HG02885 (cell line): ENCODE measurements around the gene NINL.

Experiments used
- ATAC-seq: cut with Tn5 transposase; IDR thresholded peaks from one replicate; pipeline ENCODE4 v1.9.1; 2021; ENCODE audit warnings: mild to moderate bottlenecking; ENCODE audit not compliant: unreplicated experiment, poor library complexity

Gene NINL

DNA sequence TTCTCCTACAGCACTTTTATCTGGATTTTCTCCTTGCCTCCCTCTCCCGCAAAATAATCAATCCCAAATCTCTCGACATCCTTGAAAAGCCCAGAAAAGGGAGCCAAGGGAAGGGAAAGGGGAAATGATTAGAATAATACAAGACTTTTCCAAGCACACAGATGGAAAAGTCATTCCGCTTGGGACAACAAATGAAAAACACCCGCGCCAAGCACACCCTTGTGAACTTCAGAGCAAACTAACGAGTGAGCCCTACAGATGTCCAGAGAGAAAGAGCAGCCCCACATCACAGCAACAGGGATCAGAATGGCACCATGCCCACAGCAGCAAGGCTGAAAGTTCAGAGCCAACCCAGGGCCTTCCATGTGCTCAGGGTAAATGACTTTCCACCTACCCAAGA lies 49.6 kb downstream of the NINL start:
- ATAC-seq = no peak

DNA sequence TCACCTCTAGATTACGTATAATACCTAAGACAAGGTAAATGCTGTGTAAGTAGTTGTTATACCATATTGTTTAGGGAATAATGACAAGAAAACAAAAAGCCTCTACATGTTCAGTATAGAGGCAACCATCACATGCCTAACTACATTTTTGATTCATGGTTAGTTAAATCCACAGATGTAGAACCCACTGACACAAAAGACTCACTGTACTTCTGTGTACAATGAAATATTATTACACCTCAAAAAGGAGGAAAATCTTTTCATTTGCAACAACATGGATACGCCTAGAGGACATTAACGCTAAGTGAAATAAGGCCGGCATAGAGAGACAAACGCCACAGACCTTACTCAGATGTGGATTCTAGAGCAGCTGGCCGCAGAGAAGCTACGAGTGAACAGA lies 50.5 kb downstream of the NINL start:
- ATAC-seq = no peak

DNA sequence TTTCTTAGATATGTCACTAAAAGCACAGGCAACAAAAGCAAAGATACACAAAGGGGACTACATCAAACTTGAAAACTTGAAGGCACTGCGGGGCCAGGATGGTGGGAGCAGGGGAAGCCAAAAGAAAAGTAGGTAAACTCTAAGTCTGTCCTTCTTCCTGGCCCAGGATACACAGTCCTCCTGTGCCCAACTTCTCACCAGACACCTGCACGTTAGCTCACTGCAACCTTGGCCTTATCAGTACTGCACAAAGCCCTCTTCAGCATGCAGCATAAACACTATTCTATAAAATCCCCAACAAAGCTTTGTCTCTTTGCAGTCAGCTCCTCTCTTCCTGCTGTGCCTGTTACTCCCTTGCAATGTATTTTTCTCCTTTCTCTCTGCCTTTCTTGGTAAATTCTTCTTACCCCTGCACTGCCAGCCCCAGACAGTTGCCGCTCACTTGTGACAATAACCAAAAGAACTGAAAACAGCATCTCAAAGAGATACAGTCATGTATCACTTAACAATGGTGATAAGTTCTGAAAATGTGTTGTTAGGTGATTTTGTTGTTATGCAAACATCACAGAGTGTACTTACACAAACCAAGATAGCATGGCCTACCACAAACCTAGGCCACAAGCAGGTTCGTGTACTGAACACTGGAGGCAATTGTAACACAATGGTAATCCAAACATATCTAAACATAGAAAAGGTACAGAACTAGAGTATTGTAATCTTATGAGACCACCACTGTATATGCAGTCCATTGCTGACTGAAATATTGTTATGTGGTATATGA lies 51.2 kb downstream of the NINL start:
- no peak for ATAC-seq

DNA sequence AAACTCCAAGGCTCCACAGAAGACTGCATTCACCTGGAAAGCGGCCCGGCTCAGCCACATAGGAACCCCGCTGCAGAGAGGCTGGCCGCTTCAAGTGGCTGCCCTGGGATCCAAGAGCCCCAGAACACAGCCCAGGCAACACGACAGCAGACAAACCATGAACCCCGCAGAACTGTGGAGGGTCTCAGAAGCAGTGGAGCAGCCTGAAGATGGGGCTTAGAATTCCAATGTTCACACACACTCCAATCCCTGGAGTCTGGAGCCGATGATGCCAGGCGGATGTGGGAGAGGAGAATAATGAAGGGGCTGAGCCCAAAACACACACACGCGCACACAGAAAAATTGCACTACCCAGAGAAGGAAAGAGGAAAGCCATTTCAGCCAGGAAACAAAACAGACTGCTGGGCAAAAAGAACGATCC lies 52.4 kb downstream of the NINL start:
- ATAC-seq = no peak

DNA sequence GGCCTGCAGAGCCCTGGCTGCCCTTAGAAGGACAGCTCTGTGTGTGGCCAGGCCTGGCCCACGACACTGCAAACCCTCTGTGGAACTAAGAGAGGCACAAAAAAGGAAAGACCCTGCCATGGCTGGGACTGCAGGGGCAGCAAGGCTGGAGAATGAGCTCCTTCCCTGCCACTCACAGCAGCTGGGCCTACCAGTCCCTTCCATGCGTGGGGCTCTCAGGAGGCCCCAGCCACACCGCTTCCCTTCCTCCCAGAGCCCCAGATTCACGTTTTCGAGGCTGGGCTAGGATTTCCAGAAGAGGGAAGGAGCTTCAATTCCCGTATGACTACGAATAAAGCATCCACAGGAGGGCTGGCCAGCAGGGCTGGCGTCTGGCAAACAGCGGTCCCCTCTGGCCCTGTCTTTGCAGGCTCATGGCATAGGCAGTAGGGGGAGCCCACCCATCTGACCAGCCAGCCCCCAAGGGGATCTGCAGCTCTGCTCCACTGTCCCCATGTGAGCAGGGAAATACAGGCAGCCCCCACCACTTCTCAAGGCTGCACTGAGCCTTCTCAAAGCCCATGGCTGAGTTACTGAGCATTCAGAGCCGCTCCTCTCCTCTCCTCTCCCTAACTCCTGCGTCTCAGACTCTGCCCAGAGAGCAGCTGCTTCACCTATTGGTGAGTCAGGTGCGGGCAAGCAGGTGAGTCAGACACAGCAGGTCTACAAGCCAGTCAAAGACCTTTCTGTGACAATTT lies 53.1 kb downstream of the NINL start:
- no peak for ATAC-seq

DNA sequence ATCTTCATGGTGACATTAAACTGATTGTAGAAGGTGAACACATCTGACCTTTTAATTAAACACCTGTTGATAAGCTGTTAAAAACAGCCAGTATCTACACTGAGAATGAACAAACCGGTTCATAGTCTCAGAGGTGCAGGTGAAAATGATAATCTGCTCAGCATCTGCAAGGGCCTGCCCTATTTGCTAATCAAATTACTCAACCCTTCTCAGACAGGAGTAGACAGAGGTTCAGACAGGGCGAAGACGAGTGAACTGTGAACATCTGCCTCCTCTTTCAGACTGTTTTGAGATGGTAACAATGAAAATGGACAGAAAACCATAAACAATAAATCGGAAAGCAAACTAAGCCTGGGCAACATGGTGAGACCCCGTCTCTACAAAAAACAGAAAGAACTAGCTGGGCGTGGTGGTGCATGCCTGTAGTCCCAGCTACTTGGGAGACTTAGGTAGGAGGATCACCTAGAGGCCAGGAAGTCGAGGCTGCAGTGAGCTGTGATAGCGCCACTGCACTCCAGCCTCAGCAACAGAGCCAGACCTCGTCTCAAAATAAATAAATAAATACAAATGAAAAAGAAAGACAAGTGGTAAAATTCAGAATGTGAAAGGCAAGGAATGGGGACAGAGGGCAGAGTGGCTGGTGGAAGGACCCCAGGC lies 55.9 kb downstream of the NINL start:
- no peak for ATAC-seq

DNA sequence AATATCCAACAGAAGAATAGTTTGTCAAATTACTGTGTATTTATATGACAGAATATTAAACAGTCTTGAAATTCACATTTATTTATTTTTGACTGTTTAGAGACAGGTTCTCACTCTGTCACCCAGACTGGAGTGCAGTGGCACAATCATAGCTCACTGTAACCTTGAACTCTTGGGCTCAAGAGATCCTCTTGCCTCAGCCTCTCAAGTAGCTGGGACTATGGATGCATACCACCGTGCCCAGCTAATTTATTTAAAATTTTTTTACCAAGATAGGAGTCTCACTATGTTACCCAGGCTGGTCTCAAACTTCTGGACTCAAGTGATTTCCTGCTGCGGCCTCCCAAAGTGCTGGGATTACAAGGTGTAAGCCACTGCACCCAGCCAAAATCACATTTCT lies 57.4 kb downstream of the NINL start:
- no peak for ATAC-seq

DNA sequence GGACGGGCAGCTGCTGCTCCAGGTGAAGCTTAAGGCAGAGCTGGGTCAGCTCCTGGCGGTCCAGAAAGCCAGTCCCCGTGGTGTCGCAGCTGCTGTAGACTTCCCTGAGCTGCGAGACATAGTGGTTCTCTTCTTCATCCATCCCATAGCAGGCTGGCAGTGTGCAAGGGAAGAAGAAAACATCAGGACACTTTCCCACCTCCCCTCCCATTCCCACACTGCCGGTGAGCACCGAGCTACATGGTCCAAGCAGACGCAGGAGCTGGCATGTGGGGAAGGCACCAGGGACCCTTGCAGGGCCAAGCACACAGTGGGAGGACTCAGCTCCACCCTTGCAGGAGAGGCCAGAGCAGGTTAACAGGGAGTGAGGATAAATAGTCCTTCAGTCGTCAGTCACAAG lies 58.9 kb downstream of the NINL start:
- no peak for ATAC-seq

DNA sequence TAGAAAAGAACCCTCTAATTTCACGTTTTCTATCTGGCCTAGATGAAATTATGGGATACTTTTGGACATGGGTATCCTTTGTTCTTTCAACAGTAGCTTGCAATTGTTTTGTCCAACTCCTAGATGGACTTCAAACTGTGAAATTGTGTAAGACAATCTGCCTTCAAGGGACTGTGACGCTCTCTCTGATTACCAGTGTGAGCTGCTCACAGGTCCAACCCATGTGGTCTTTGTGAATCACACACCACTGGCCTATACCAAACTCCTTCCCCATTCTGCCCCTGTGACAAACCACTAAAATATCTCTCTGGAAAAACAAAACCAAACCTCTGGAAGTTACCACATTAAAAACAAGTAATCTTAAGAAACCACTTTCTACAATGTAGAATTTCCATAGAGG lies 59.5 kb downstream of the NINL start:
- no peak for ATAC-seq

DNA sequence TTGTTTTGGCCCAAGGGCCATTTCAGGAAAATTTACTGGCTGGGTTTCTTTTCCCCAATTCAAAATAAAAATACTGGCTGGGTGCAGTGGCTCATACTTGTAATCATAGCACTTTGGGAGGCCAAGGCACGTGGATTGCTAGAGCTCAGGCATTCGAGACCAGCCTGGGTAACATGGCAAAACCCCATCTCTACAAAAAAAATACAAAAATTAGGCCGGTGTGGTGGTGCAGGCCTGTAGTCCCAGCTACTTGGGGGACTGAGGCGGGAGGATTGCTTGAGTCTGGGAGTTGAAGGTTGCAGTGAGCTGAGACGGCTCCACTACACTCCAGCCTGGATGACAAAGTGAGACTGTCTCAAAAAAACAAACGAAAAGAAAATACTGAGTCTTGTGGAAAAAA lies 60.0 kb downstream of the NINL start:
- no peak for ATAC-seq

DNA sequence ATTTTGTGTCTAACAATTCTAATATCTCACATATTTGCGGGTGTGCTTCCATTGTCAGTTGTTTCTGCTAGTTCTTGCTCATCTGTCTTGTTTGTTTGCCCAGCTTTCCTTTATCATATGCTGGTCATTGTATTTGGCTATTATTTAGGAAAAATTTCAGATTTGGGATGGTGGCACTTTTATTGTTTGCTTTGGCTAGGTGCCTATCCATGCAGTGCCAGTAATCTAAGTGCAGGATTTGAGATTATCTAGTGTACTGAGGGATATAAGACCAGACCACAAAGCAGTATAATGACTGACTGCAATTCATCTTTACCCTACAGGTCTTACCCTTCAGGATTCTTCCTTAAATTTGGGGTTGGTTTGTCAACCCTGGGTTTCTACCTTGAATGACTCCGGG lies 63.9 kb downstream of the NINL start:
- no peak for ATAC-seq

DNA sequence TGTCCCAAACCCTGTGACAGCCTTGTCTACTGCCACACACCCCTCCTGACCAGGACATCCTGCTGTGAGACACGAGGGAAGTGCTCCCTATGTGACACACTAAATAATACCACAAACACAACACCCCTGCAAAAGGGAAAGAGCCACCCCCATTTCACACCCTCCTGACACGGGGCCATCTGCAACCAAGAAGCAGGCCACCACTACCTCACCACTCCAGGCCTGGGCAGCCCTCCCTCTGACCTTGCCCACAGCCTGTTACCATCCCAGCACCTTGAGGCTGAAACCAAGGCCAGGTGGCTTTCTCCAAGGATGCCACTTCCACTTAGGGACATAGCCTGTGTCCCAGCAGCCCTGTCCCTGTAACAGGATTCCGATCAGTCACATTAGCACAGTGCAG lies 68.2 kb downstream of the NINL start:
- no peak for ATAC-seq

DNA sequence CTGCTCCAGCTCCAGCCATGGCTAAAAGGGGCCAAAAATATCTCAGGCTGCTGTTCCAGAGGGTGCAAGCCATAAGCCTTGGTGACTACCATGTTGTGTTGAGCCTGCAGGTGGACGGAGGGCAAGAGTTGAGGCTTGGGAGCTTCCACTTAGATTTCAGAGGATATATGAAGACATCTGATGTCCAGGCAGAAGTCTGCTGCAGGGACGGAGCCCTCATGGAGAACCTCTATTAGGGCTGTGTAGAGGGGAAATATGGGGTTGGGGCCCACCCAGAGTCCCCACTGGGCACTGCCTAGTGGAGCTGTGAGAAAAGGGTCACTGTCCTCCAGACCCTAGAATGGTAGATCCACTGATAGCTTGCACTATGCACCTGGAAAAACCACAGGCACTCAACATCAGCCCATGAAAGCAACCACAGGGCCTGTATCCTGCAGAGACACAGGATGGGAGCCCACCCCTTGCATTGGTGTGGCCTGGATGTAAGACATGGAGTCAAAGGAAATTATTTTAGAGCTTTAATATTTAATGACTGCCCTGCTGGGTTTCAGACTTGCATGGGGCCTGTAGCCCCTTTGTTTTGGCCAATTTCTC lies 70.5 kb downstream of the NINL start:
- ATAC-seq = no peak

DNA sequence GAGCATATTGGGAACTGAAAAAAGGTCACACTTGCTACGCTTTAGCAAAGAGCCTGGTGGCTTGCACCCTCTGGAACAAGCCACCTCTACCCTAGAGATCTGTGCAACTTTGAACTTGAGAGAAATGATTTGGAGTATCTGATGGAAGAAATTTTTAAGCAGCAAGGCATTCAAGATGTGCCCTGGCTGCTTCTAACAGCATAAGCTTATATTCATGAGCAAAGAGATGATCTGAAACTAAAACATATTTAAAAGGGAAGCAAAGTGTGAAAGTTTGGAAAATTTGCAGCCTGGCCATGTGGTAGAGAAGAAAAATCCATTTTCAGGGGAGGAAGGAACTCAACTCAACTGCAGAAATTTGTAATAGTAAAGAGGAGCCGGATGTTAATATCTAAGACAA lies 71.1 kb downstream of the NINL start:
- ATAC-seq = no peak

DNA sequence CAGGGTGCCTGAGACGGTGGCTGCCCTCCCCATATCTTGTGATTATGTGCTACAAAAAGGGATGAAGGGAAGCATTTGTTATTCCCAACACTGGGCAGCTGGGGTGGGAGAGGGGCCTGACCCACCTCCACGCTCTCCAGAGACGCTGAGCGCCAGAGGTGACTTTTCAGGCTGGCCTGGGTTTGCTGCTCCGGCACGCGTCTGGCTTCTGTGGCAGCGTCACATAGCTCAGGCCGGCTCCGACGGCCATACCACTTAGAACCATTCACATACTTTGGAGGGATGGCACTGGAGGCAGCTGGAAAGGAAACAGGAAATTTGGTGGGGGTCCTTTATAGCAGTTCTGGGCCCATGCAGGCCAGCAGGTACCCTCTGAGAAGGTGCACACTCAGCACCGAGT lies 72.6 kb downstream of the NINL start:
- ATAC-seq = no peak

DNA sequence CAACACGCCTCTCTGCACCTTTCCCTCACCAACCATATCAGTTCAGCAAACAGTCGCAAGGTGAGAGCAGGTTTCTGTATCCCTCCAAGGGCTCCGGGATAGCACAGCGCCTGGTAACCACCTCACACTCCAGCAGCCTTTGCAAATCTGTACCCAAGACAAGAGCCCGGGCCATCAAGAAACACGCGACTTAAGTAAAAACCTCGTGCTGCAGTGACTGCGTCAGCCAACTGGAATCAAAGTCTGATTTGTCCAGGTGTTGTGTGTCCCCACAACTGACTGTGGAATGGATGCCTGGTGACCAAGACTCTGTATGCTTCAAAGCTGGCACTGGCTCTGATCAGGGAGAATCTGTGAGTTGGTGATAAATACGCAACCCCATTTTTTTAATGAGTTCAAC lies 74.1 kb downstream of the NINL start:
- ATAC-seq = no peak

DNA sequence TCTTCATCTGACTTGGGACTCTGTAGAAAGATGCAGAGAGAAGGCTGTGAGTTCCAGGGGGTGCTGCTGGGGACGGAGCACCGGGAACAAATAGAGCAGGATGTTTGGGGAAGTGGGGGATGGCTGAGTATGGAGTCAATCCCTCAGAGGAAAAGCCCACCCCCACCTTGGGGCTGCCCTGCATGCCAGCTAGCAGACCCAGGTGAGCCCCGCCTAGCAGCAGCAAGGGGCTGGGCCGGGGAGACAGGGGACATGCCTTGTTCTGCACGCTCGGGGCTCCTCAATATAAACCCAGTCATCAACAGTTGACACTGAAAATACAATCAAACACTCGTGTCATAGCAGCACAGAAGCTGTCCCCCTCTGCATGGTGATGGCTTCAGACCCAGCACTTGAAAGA lies 74.6 kb downstream of the NINL start:
- no peak for ATAC-seq

DNA sequence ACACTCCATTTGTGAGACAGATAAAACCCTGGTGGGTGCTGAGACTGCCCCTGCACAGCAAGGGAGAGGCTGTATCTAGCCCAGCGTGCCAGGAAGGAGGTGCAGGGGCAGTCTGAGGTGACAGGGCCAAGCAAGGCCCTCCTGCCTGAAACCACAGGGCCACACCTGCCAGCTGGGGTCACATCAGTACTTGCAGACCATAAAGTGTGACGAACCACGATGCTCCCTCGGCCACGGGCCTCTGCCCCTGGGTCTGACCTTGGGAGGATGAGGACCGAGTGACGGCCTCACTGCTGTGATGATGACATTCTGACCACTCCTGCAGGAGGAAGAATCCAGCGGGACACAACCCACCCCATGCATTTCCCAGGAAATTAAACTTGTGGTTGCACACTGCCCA lies 75.1 kb downstream of the NINL start:
- no peak for ATAC-seq

DNA sequence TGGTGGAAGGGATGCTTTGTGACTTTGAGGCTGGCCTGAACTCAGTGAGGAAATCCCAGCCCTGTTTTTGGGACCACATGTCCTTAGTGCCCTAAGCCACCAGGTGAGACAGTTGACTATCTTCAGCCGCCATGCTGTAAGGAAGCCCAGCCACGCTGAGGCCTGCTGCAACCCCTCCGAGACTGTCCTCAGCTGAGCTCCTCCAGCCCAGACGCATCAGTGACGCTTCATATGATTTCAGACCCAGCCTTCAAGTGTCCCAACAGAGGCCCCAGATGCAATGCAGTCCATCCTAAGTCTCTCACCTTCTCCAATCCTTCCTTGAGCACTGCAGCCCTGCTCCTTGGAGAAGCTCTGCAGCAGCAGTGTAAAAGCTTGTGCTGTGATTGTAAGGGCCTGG lies 76.2 kb downstream of the NINL start:
- no peak for ATAC-seq

DNA sequence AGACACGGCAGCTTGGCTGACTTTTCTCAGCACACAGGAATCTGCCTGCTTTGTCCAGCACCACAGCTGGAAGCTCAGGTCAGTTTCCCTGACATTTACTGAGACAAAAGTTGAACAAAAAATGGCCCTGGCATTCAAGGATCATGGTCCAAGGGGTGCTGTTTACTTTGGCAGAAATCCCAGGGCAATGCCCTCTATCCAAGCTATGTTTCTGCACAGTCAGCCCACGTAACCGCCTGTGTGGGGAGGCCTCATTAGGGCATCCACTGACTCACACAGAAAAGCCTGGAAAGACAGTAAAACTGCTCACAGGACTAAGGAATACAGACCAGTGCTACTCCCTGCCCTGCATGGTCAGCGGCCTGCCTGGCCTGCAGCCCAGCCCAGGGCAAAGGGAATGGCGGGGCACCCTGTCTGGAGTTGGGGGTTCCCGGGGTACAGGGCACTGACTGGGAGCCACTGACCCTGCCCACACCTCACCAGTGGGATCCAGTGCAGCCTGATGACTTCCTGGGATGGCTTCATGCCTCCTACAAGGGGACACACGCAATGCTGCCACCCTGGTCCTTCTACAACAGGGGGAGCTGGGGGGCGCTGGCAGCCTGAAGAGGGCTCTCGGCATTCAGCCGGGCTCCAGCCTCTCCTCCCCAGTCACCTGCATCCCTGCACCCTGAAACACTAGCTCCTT lies 77.1 kb downstream of the NINL start:
- ATAC-seq = no peak
